ENCODE measurements around the gene NCK1.
A peak's percentile ranks its signal among the peaks of the same experiment; 100 is the strongest.

Gene NCK1

GRCh38 chr3:136947477-136947876 is 85.5 kb downstream of the NCK1 start:
- H3K27me3 ChIP-seq (ENCODE audit: control insufficient read depth, insufficient read depth, low read length), result no peaks in the 10 kb centered on the region
- H3K4me2 ChIP-seq (ENCODE audit: low read length), result no peak overlapping the region
- H3K4me1 ChIP-seq, result no peaks in the 10 kb centered on the region
- H3K36me3 ChIP-seq (ENCODE audit: control insufficient read depth, insufficient read depth, low read length), result no peaks in the 10 kb centered on the region
- H3K9me3 ChIP-seq (ENCODE audit: control insufficient read depth, low read length), result no peaks in the 10 kb centered on the region
- H3K4me3 ChIP-seq (ENCODE audit: low read depth, low read length), result no peak overlapping the region
- H2AFZ ChIP-seq, result no peak overlapping the region
- H3K79me2 ChIP-seq, result no peaks in the 10 kb centered on the region
- no peak overlapping the region for H3K27ac ChIP-seq
- TF ChIP-seq, protein P1, sequence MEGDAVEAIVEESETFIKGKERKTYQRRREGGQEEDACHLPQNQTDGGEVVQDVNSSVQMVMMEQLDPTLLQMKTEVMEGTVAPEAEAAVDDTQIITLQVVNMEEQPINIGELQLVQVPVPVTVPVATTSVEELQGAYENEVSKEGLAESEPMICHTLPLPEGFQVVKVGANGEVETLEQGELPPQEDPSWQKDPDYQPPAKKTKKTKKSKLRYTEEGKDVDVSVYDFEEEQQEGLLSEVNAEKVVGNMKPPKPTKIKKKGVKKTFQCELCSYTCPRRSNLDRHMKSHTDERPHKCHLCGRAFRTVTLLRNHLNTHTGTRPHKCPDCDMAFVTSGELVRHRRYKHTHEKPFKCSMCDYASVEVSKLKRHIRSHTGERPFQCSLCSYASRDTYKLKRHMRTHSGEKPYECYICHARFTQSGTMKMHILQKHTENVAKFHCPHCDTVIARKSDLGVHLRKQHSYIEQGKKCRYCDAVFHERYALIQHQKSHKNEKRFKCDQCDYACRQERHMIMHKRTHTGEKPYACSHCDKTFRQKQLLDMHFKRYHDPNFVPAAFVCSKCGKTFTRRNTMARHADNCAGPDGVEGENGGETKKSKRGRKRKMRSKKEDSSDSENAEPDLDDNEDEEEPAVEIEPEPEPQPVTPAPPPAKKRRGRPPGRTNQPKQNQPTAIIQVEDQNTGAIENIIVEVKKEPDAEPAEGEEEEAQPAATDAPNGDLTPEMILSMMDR (IDR thresholded peaks at IDR 0.05), result no peak
- H3K9ac ChIP-seq, result no peak overlapping the region

DNA sequence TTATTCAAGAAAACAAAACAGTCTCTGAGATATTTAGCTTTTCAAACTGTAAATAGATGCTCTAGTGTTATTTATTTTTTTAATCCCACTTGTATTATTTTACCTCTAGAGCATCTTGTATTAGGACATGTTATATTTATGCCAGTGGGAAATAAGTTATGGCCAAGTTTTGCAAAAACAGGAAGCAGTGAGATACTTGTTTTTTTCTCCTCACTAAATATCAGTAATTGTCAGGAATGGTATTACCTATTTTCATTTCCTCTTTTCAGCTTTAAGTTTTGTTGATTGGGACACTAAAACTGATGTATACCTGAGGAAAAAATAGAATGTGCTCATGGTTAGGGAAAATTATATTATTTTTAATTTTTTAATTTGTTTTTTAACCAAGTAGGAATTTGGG is 87.1 kb downstream of the NCK1 start:
- Histone ChIP-seq H3K4me1 (no peaks in the 10 kb centered on the region), H3K36me3 (ENCODE audit: control insufficient read depth, insufficient read depth, low read length) (no peaks in the 10 kb centered on the region), H3K27me3 (ENCODE audit: control insufficient read depth, insufficient read depth, low read length) (no peaks in the 10 kb centered on the region), H3K27ac (no peak overlapping the region), H3K4me3 (ENCODE audit: low read depth, low read length) (no peak overlapping the region), H2AFZ (no peak overlapping the region), H3K9ac (no peak overlapping the region), H3K9me3 (ENCODE audit: control insufficient read depth, low read length) (no peaks in the 10 kb centered on the region), H3K79me2 (no peaks in the 10 kb centered on the region), H3K4me2 (ENCODE audit: low read length) (no peak overlapping the region)
- TF ChIP-seq, protein P1 (IDR thresholded peaks at IDR 0.05), result no peak

GRCh38 chr3:136949708-136950107 is 87.7 kb downstream of the NCK1 start:
- H3K36me3 ChIP-seq (ENCODE audit: control insufficient read depth, insufficient read depth, low read length), result no peaks in the 10 kb centered on the region
- H3K4me2 ChIP-seq (ENCODE audit: low read length), result no peak overlapping the region
- H3K4me1 ChIP-seq, result no peaks in the 10 kb centered on the region
- H3K4me3 ChIP-seq (ENCODE audit: low read depth, low read length), result no peak overlapping the region
- no peaks in the 10 kb centered on the region for H3K9me3 ChIP-seq (ENCODE audit: control insufficient read depth, low read length)
- no peak overlapping the region for H3K9ac ChIP-seq
- H3K79me2 ChIP-seq, result no peaks in the 10 kb centered on the region
- no peak overlapping the region for H2AFZ ChIP-seq
- TF ChIP-seq, protein P1 (IDR thresholded peaks at IDR 0.05), result peak; percentile 10
- H3K27me3 ChIP-seq (ENCODE audit: control insufficient read depth, insufficient read depth, low read length), result no peaks in the 10 kb centered on the region
- H3K27ac ChIP-seq, result no peak overlapping the region

GRCh38 chr3:136950623-136951022 is 88.6 kb downstream of the NCK1 start:
- H3K4me1 ChIP-seq, result no peaks in the 10 kb centered on the region
- no peaks in the 10 kb centered on the region for H3K9me3 ChIP-seq (ENCODE audit: control insufficient read depth, low read length)
- H3K27ac ChIP-seq, result no peak overlapping the region
- no peak overlapping the region for H3K9ac ChIP-seq
- H2AFZ ChIP-seq, result no peak overlapping the region
- TF ChIP-seq, protein P1 (IDR thresholded peaks at IDR 0.05), result no peak
- no peak overlapping the region for H3K4me2 ChIP-seq (ENCODE audit: low read length)
- no peaks in the 10 kb centered on the region for H3K36me3 ChIP-seq (ENCODE audit: control insufficient read depth, insufficient read depth, low read length)
- no peaks in the 10 kb centered on the region for H3K27me3 ChIP-seq (ENCODE audit: control insufficient read depth, insufficient read depth, low read length)
- H3K79me2 ChIP-seq, result no peaks in the 10 kb centered on the region
- no peak overlapping the region for H3K4me3 ChIP-seq (ENCODE audit: low read depth, low read length)

DNA sequence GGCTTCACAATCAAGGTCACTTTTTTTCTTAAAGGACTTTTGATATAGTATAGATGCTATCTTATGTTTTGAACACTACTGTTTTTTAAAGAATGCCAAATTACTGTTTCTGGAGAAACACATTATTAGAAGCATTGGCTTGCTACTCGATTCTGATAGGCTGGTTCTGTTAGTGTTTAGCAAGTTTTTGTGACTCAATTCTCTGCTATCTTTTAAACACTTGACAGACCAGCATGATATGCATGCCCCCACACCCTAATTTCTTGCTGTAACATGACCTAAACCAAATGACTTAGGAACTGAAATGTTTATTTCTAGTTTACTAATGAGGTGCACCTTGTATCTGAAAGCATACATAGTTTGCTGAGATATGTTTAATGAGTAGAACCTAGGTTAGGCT is 90.3 kb downstream of the NCK1 start:
- no peaks in the 10 kb centered on the region for H3K9me3 ChIP-seq (ENCODE audit: control insufficient read depth, low read length)
- no peaks in the 10 kb centered on the region for H3K27me3 ChIP-seq (ENCODE audit: control insufficient read depth, insufficient read depth, low read length)
- no peak overlapping the region for H3K4me2 ChIP-seq (ENCODE audit: low read length)
- no peak overlapping the region for H2AFZ ChIP-seq
- no peak overlapping the region for H3K4me3 ChIP-seq (ENCODE audit: low read depth, low read length)
- H3K4me1 ChIP-seq, result no peaks in the 10 kb centered on the region
- H3K79me2 ChIP-seq, result no peaks in the 10 kb centered on the region
- TF ChIP-seq, protein P1 (IDR thresholded peaks at IDR 0.05), result no peak
- no peaks in the 10 kb centered on the region for H3K36me3 ChIP-seq (ENCODE audit: control insufficient read depth, insufficient read depth, low read length)
- no peak overlapping the region for H3K9ac ChIP-seq
- no peak overlapping the region for H3K27ac ChIP-seq
